HG02571 (cell line): Measurements from ENCODE around the gene GDPD4.

Source experiments
- ATAC-seq: cut with Tn5 transposase; IDR thresholded peaks from one replicate; pipeline ENCODE4 v1.9.1; 2021; ENCODE audit warnings: mild to moderate bottlenecking, moderate library complexity; ENCODE audit not compliant: unreplicated experiment

The GDPD4 gene

DNA sequence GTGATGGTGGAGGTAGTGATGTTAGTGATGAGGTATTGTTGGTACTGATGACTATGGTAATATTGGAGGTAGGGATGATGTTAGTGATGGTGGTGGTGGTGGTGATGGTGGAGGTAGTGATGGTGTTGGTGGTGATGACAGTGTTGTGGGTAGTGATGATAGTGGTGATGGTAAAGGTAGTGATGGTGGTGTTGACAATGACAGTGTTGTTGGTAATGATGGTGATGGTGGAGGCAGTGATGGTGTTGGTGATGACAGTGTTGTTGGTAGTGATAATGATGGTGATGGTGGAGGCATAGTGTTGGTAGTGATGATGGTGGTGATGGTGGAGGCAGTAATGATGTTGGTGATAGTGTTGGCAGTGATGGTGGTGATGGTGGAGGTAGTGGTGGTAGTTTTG, 108.3 kb downstream of the GDPD4 start:
- no peak for ATAC-seq

DNA sequence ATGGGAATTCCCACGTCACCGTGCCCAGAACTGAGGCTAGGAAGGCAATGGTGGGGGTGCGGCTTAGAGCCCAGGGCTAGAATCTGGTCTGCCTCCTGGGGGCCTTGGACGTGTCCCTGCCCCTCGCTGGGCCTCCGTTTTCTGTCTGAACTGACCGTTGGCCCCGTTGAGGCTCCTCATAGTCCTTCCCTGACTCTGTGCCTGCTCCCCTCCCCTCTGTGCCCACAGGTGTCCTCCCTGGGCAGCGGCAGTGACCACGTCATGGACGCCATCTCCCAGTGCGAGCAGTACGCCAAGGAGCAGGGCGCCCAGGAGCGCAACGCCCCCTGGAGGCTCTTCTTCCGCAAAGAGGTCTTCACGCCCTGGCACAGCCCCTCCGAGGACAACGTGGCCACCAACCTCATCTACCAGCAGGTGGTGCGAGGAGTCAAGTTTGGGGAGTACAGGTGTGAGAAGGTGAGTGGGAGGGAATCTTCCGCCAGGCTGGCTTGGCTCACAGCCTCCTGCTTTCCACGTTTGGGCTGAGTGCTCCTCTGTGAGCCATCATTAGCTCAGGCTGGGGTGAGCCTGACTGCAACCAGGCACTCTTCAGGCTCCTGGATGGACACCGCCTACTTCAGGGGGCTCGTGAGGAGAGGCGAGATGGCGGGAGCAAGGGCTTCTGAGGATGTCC, 109.5 kb downstream of the GDPD4 start:
- no peak for ATAC-seq

DNA sequence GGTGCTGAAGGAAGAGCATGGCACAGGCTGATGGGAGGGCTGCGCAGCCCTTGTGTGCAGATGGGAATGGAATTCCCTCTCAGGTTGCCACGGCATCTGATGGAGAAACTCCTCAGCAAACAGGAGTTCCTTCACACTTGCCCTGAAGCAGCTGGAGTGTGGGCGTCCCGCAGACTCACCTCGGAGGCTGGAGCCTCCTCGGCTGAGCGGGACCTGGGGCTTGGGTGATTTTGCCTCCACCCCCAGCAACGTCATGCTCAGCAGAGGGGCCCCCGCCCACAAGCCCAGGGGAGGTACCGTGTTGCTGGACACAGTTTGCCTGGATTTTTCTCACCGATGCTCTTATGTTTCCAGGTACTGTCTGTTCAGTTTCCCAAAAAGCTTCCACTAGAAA, 110.1 kb downstream of the GDPD4 start:
- no peak for ATAC-seq

DNA sequence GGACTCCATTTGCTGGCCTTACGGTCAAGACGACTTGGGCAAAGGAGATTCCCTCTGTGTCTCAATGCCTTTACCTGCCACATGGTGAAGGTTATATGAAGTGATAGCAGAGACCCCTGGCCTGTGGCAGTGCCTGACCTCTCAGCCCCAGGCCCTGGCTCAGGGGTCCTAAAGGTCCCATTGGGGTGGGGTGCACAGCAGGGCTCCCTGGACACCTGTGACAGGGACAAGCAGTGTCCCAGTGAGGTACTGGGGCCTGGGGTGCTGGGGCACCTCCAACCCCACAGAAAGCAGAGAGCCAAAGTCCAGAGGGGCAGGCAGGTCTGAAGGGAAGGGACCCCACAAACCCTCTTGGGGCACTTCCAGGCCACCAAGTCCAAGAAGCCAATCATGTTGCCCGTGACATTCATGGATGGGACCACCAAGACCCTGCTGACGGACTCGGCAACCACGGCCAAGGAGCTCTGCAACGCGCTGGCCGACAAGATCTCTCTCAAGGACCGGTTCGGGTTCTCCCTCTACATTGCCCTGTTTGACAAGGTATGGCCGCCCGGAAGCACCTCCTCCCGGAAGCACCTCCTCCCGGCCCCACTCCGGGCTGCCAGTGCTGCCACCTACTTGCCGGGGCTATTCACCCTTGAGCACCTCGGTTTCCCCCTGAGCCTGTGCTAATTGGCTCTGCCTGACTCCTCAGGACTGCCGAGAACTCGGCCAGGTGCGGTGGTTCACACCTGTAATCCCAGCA, 111.0 kb downstream of the GDPD4 start:
- ATAC-seq = no peak

DNA sequence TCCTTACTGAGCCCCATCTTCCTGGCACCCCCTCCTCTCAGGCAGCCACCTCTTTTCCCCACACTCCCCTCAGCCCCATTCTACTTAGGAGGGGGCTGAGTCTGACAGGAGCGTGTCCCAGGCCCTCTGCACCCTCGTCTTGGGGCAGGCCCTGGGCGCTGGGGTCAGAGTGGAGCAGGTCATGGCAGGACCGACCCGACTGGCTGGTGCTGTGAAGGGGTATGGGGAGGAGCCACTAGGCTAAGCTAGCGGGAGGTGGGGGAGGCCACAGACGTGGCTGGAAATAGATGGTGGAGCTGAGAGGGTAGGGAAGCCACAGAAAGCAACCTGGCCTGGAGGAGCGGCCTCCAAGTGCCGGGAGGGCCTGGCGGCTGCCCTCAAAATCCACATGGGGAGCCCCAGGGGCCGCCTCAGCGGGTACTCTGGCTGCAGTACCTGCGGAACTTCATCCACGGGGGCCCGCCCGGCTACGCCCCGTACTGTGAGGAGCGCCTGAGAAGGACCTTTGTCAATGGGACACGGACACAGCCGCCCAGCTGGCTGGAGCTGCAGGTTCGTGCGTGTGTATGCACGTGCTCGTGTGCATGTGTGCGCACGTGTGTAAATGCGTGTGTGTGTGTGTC, 111.8 kb downstream of the GDPD4 start:
- no peak for ATAC-seq

DNA sequence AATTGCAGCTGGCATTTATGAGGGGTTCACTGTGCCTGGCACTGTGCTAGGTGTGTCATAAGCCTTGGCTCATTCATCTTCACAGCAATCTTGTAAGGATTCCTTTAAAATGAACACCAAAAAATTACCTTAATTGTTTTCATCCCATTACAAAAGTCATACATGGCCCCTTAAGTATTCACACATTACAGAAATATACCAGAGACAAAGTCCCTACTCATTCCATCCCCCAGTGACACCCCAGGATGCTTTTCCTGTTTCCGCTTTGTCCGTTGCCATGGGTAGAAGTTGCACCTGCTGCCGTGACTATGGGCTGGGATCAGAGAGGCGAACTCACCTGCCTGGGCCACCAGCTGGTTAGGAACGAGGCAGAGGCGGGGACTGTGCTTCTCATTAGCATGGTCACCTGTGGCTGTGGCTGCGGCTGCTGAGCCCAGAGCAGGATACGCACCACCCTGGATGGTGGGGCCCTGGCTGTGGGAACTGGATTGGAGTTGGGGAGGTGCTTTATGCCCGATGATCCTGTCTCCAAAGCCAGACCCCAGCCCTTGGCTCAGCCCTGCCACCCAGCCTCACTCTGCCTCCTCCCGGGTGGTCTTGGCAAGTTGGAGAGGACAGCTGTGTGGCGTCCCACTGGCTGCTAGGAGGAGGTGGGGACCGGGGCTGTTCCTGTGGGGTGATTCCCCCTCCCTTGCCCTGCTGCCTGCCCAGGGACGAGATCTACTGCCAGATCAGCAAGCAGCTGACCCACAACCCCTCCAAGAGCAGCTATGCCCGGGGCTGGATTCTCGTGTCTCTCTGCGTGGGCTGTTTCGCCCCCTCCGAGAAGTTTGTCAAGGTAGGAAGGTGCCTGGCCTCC, 112.6 kb downstream of the GDPD4 start:
- ATAC-seq = no peak

DNA sequence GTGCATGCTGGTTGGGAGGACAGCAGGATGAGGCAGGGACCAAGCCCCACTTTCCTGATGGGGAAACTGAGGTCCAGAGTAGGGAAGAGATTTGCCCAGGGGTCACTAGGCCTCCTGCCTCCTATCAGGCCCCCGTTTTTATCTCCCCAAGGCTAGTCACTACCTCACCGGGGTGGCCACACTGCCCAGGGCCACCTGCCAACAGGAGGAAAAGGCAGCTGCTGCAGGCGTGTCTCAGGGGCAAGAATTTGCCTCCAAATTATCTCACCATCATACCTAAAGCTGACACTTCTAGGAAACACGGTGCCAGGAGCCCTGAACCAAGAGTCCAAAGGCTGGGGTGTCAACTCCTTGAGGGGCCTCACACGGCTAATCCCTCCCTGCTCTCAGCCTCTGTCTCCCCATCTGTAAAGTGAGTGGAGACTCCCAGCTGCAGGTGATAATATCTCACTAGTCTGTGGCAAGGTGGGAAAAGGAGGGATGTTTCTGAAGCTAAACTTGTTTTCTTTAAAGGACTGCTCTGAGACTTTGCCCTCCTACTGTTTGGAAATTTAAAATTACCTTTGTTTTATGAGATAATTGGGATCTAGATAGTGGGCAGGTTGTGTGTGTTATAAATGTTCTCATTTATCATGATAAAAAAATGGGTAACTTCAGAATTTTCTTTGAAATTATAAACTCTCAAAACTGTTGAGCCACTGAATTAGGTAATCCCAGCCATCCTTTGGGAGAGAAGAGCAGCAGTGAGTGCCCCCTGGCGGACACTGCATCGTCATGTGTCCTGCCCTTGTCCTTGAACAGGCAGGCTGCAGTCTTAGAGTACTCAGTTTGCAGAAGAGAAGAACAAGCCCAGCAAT, 113.5 kb downstream of the GDPD4 start:
- no peak for ATAC-seq

DNA sequence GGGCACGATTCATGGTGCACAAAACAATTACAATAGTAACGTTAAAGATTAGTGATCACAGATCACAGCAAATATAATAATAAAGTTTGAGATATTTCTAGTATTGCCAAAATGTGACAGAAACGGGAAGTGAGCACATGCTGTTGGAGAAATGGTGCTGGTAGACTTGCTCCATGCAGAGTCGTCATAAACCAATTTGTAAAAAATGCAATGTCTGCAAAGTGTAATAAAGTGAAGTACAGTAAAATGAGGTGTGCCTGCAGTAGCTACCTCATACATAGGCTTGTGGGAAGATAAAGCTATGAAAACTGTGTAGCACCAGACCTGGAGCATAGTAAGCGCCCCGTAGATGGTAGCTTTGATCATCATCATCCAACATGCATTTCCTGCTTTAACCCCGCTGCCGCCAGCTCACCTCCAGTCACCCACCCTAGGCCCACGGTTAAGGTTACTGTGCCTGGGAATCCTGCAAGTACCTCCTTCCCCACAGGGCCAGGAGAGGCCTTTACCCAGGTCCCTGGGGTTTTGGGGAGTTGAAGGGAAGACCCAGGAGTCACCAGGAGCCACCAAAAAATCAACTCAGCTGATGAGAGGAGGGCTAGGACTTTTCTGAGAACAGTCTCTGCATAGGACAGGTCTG, 114.3 kb downstream of the GDPD4 start:
- no peak for ATAC-seq

DNA sequence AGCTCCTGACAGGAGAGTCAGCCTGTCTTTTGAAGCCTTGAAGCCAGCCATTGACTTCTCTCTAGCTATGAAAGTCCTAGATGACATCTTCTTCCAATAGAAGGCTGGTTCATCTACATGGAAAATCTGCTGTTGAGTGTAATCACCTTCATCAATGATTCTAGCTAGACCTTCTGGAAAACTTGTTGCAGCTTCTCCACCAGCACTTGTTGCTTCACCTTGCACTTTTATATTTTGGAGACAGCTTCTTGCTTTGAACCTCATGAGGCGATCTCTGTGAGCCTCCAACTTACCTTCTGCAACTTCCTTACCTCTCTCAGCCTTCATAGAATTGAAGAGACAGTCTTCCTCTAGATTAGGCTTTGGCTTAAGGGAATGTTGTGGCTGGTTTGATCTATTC, 115.2 kb downstream of the GDPD4 start:
- ATAC-seq = no peak

DNA sequence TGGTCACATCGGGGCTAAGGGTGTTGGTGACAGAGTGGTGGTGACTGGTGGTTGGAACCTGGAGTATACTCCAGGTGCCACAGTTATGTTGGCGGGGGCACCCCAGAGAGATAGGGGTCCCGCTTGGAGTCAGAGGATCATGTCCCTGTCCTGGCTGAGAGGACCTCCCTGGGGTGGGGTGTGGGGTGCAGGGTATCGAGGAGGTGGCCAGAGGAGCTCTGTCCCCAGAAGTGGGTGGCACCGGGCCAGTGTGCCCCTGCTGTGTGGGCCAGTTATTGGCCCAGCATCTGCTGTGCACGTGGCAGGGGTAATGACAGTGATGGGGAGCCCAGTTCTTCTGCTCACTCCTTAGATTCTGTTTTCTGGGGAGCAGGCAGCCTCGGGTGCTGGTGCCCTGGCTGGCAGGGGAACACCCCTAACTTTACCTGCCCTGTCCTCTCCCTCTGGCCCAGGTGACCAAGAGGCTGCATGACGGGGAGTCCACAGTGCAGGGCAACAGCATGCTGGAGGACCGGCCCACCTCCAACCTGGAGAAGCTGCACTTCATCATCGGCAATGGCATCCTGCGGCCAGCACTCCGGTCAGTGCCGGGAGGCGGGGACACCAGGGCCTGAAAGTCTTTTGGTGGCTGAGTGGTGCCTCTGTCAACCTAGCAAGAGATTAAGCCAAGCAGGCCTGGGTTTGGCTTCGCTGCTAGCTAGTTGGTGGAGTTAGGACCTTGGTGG, 117.2 kb downstream of the GDPD4 start:
- ATAC-seq = no peak

DNA sequence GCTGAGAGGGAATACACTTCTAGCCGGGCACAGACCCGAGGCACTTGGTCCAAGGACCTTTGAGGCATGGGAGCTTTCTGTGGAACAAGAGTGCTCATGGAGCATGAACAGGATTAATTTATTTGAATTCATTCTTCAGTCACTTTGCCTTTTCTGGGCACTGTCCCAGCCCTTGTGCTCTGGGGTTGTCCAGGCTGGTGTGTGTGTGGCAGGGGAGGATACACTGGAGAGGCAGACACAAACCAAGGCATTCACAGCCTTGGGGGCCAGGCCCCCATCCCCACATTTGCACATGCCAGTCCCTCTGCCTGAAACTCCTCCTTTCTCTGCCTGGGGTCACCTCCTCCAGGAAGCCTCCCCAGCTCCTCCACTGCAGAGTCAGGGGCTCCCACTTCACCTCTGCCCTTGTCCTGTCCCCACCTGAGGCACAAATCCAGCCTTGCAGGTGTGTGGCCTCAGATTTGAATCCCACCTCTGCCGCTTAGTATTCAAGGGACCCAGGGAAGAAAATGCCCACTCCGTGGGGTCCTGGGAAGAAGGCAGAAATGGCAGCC, 118.0 kb downstream of the GDPD4 start:
- ATAC-seq = no peak

DNA sequence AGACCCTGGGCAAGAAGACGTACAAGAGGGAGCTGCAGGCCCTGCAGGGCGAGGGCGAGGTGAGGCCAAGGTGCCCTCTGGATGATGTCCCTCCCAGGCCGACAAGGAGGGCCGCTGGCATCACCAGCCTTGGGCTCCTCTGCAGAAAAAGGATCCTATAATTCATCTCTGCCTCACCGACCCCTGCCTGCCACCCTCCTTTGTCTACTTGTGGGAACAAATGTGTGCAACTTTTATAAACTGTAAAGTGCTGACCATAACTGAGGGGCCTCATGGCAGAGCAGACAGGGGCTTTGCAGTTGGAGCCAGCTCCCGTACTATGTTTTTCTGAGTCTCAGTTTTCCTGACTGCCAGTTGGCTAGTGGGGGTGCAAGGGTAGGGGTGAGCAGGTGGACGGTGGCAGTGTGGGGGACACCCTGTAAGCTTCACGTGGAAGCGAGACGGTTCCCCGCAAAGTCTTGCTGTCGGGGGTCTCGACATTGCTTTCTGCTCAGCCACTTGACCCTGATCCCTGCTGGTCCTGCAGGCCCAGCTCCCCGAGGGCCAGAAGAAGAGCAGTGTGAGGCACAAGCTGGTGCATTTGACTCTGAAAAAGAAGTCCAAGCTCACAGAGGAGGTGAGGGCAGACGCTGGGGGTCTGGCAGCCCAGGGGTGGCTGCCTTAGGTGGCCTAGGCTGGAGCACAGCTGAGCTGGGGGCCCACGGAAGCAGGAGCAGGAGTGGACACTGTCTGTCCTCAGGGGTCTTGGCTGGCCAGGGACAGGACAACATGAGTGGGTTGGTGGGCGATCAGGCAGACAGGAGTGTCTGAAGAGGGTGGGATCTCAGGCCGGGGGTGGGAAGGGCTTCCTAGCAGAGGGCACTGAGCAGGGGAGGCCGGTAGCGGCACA, 118.7 kb downstream of the GDPD4 start:
- no peak for ATAC-seq

DNA sequence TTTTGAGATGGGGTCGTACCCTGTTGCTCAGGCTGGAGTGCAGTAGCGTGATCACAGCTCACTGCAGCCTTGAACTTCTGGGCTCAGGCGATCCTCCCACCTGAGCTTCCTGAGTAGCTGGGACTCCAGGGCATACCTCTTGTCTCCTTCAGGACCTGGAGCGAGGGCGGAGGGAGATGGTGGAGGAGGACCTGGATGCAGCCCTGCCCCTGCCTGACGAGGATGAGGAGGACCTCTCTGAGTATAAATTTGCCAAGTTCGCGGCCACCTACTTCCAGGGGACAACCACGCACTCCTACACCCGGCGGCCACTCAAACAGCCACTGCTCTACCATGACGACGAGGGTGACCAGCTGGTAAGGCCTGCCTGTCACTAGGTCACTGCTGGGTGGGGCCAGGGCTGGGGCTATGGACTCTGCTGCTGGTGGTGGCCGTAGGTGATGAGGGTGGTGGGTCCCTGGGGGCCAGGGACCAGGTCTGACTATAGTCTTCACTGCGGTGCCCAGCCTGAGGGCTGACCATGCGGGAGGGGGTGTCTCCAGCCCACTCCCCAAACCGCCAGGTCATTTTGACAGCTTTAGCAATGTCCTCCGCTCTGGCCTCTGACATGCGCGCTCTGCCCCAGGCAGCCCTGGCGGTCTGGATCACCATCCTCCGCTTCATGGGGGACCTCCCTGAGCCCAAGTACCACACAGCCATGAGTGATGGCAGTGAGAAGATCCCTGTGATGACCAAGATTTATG, 119.5 kb downstream of the GDPD4 start:
- ATAC-seq = no peak

DNA sequence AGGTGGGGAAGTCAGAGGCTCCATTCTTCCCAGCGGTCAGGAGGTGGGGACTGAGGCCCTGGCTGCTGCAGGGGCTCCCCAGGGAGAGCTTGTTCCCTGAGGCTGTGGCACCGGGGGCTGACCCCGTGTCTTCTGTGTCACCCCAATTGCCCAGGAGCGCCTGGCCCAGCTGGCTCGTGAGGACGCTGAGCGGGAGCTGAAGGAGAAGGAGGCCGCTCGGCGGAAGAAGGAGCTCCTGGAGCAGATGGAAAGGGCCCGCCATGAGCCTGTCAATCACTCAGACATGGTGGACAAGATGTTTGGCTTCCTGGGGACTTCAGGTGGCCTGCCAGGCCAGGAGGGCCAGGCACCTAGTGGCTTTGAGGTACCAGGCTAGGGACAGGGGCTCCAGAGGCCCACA, 120.3 kb downstream of the GDPD4 start:
- no peak for ATAC-seq

DNA sequence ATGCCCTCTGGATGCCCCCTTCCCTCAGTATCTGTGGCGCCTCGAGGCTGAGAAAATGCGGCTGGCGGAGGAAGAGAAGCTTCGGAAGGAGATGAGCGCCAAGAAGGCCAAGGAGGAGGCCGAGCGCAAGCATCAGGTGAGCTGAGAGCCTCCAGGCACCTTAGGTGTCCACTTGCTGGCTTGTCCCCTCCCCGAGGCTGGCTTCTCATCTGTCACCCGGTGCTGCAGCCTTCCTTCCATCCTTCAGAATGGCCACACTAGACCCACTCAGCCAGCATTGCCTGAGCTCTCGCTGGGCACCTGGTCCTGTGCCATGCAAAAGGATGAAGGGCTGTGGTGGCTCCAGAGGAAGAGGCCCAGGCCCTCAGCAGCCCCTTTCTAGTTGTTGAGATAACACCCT, 121.1 kb downstream of the GDPD4 start:
- ATAC-seq = no peak

DNA sequence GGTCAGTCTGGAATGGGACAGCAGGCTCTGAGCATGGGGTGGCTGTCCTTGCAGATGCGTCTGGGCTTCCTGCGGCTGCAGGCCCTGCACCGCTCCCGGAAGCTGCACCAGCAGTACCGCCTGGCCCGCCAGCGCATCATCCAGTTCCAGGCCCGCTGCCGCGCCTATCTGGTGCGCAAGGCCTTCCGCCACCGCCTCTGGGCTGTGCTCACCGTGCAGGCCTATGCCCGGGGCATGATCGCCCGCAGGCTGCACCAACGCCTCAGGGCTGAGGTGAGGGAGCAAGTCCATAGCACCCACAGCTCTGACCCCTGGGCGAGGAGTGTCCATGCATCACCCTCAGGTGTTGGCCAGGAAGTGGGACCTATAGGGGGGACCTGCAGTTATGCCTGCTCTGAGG, 121.8 kb downstream of the GDPD4 start:
- ATAC-seq = no peak

DNA sequence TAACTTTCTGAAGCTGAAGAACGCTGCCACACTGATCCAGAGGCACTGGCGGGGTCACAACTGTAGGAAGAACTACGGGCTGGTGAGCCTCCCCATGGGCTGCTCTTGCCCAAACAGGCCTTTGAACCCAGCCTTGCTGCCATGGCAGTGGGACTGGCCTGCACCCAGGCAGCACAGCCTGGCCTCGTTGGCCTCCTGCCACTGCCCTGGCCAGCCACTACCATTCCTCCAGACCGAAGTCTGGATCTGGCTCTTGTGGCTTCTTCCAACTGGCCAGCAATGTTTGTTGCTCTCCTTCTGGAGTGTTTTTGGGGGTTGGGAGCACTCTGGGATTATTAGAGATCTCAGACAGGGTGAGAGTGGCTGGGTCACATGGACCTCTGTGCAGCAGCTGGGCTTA, 122.4 kb downstream of the GDPD4 start:
- ATAC-seq = no peak
